Suppressor macrophage treated with lipopolysaccharide for 1 hour (primary cell): Measurements from ENCODE around the gene WLS.
A peak's percentile ranks its signal among the peaks of the same experiment; 100 is the strongest.
"Not testable (repeated sequence)": the region's sequence is repeated elsewhere in the genome, so short reads cannot be mapped to it uniquely, and the experiment has no call there.

Experiments used
- DNase-seq, 3 donors: peaks; one replicate each; pipeline ENCODE4 v3.0.0-alpha.2; 2020 to 2022

The WLS gene

DNA sequence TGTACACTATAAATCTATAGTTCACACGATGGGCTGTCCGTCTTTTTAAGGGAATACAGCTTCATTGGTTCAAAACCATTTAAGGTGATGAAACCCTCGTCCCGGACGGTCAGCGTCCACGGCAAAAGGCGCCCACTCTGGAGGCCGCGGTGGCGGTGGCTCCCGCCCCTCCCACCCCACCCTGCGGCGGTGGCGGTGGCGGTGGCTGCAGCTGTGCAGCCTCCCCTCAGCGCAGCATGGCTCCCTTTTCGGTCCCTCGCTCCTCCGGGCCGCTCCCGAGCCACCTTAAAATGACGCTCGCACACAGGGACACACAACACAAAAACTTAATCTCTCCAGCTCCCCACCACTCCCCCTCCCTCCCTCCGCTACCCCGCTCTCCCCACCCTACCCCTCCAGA lies 69.1 kb downstream of the WLS start:
- DNase-seq, result no peak

DNA sequence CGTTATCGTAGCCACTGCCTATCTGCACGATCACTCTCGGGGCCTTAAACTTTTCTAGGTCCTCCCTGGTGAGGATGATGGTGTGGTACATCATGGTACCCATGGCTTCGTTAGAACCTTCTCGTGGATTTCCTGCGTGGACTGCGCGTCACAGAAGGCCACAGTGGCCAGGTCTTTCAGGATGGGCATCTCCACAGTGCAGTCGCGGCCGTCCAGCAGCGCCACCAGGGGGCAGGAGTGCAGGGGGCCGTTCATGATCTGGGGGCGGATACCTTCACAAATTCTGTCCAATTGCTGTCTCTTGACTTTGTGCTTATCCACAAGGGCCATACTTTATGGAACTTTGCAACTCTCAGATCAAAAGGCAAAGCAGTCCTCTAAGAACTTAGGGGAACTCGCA lies 69.6 kb downstream of the WLS start:
- peak in 1 of 3 donors; percentile 16 for DNase-seq

DNA sequence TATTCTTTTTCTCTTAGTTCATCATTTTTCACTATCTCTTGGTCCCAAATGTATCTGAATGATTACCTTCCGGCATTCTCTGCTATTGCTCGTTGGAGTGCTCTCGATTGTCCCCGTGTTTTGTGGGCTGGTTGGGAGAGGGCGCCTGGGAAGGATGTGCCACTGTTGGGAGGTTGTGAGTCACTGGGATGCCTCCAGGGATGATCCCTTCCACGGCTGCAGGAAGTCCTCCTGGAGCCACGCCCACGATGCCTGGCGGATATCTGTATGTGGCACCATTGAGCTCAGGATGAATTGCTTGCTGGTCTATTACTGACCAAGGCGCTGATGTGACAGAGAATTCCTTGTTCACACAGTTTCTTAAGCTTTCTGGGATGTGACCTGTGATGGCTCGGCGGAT lies 70.7 kb downstream of the WLS start:
- DNase-seq, result not testable (repeated sequence)

GRCh38 chr1:68160935-68161334 lies 71.4 kb downstream of the WLS start:
- not testable (repeated sequence) for DNase-seq

GRCh38 chr1:68160021-68160420 lies 72.3 kb downstream of the WLS start:
- no peak for DNase-seq

- no peak for DNase-seq
These were observed 73.5 kb downstream of the WLS start for GRCh38 chr1:68158837-68159236.

DNA sequence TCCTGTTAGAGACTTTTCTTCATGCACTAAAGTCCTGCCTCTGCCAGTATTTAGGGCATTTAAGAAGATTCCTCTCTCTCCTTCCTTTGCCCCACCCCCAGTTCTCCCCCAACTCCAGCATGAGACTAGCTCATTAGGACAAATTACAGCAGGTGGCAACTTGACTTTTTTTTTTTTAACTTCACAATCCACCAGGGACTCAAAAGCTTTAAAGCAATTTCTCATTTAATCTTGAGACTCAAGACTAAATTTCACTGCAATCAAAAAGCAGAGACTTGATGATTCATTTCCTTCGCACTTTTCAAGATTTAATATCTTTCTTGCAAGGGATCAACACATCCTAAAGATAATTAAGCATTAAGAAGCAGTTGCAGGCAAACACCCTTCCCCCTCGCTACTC lies 74.9 kb downstream of the WLS start:
- DNase-seq, result no peak

GRCh38 chr1:68151690-68152089 lies 80.6 kb downstream of the WLS start:
- no peak for DNase-seq

DNA sequence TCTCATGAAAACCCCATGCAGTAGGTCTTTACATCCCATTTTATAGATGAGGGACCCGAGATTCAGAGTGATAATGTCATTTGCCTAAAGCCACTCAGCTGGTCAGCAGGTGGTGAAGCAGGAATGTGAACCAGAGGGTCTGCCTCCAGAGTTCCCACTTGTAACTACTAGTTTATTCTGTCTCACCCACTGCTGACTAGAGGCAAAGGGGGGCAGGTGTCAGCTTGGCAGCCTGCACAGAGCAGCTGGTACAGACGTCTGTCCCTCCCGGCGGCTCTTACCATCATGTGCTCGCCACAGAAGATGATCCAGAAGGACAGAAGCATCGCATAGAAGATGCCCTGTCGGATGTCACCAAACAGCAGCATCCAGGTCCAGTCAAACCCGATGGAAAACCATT lies 82.4 kb downstream of the WLS start:
- DNase-seq, result no peak

- DNase-seq, result no peak
These were observed 83.1 kb downstream of the WLS start for GRCh38 chr1:68149110-68149798.

GRCh38 chr1:68148631-68149030 lies 83.7 kb downstream of the WLS start:
- no peak for DNase-seq

DNA sequence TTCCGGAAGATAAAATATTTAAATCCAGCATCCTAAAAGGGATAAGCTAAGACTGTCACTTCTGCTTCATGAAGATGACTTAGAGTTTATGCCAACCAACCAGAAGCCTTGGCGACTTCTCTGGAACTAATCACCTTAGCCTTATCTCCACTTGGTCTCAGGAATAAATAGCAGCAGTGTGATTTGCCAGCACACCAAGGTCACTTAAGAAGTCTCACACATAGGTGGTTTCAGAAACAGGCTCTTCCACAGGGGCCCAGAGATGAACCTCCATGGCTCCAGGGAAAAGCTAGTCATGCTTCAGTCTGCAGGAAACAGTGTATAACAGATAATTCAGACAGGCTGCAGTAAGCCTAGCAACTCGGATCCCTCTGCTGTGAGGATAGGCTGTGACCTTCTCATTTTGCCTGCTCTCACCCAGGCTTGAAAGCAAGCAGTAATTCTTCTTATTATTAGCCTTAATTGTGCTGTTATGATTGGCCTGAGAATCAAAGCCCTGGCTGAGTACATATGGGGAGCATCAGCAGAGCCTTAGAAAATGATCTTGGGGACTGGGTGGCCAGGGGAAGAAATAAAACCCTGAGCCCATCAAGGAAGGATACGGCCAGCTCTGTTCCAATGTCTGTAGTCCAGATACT lies 84.7 kb downstream of the WLS start:
- no peak for DNase-seq

DNA sequence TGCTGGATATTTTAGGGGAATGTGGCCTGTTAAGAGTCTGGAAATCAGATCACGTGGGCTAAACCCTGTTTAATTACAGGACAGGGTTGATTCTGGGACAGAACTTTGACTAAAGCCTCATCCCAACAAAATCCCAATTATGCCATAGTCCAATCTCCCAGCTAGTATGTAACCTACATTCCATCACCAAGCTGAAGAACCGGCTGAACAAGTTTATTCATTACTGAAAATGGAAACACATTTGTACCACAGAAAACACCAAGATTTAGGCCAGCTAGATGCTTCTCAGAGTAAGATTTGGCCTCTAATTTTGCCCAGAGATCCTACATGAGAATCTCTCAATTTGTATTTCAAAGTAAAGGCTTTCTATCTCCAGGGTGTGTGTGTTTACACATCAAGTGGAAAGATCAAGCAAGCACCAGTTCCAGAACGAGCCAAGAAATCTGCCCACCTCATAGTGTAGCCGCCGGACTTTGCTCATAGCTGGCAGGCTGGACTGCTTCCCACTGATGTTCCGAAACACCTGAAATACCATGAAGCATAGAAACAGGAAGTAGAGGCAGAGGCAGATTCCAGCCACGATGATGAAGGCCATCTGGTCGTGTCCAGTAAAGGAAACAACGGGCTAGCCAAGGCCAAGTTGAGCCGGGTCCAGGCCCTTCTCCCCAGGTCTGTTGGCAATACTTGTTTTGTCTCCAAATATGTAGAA lies 86.8 kb downstream of the WLS start:
- DNase-seq, result no peak

DNA sequence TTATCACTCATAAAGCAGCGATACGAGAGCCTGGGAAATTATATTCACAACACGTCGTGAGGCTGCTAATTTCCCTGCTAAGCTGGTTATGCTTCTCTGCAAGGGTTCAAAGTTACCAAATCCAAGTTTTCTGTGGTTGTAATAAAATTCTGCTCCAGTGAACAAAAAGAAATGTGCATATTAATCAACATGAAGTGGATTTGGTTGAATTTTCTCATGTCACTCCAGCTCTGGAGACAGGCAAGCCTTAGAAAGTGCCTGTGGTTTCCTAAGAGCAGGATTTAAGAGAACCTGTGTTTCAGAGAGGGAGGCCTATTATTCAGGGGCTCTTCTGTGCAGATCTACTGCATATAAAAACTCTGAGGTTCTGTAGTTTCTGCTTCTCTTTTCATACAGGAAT lies 87.5 kb downstream of the WLS start:
- DNase-seq, result no peak

DNA sequence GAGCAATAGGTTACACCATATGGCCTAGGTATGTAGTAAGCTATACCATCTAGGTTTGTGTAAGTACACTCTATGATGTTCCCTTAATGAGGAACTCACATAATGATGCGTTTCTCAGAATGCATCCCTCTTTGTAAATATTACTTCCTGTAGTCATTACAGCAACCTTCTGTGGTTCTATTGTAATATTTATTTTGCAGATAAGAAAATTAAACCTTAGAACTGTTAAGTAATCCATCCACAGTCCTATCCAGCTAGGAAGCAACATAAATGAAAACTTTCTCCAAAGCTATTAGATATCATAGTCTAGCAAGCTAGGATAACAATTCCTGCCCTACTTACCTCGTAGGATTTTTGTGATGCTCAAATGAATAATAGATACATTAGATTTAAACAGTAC lies 88.7 kb downstream of the WLS start:
- no peak for DNase-seq

DNA sequence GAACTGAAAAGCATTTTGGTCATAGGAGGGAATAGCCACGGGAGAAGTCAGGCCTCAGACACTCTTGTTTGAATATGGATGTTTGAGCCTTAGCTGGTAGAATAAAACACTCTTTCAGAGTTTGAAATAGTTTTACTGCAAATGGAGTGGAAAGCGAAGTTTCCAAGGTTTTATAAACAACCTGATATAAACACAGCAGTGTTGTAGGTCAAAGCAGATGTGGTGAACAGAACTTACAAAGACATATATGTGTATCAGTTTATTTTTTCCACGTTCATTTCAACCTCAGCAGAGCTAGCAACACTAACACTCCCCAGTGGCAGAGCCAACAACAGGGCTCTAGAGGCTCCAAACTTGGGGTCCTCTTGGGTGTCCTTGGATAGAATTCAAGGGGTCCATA lies 89.9 kb downstream of the WLS start:
- no peak for DNase-seq

GRCh38 chr1:68142036-68142435 lies 90.3 kb downstream of the WLS start:
- no peak for DNase-seq

DNA sequence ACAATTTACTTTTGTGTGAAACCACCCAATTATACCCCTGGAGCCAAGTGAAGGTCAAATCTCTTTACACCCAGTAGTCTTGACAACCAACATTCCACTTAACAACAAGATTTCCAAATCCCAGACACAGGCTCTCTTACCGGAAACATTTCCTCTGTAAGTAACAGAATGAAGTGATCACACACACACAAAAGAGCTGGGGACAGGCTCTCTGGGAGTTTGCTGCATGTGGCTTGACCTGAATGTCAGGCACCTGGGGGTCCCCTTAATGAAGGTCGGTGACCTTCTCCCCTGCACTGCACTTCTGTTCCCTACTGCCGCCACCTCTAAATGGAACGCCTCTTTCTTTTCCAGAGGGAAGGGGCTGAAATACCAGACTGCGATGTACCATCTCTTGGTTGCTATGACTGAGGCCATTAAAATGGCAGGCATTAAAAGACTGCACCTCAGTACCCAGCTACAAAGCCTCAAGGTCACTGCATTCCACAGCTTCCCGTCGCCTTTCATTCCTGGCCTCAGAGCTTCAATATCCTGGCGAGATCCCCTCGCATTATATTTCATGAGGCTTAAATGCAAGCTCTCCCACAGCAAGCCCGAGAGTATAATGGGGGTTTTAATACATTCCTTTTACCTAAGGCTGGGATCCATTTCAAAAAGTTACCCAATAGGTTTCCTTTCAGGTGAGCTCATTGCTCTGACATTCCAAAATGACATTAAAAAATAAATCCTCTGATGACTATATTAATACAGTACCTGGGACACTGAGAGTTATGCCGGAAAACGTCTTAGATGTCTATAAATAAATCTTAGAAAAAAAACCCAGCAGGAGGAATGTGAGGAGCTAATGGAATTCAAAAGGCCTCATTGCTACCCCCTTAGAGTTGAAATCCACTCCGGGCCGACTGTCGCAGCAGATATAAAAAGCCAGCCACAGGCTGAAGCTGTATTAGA lies 91.0 kb downstream of the WLS start:
- DNase-seq, result no peak

- no peak for DNase-seq
These were observed 91.8 kb downstream of the WLS start for GRCh38 chr1:68140536-68140935.

GRCh38 chr1:68136187-68136586 lies 96.1 kb downstream of the WLS start:
- DNase-seq, result no peak

GRCh38 chr1:68132426-68133130 lies 99.7 kb downstream of the WLS start:
- DNase-seq, result no peak

GRCh38 chr1:68131261-68131660 lies 101.1 kb downstream of the WLS start:
- no peak for DNase-seq
